Karpas-422 (cell line): ENCODE data around the gene HOXB7. TPM values are rescaled to one million over a fixed set of nuclear protein-coding genes. Genes with fewer than 3 reads are reported as not detected.

Source experiments
- DNase-seq: peaks from one replicate; pipeline ENCODE4 v3.0.0-alpha.2; 2015
- H2AFZ ChIP-seq: fragments of 200-600 bp; sonication (generic); 2 replicates; pipeline ENCODE4 v1.6.1; 2014; ENCODE audit warnings: antibody characterized with exemption, low read length, mixed read lengths
- H3K27ac ChIP-seq: fragments of 200-600 bp; sonication (generic); 2 replicates; pipeline ENCODE4 v1.5.1; 2014; ENCODE audit warnings: mild to moderate bottlenecking, low read length, moderate library complexity
- H3K27me3 ChIP-seq: fragments of 200-600 bp; sonication (generic); 2 replicates; pipeline ENCODE4 v1.6.1; 2014; ENCODE audit warnings: low read length, mixed read lengths
- H3K36me3 ChIP-seq: fragments of 200-600 bp; sonication (generic); 2 replicates; pipeline ENCODE4 v1.6.1; 2014; ENCODE audit warnings: low read length, mixed read lengths; ENCODE audit not compliant: insufficient read depth
- H3K4me1 ChIP-seq: fragments of 200-600 bp; sonication (generic); 2 replicates; pipeline ENCODE4 v1.6.1; 2014; ENCODE audit warnings: mild to moderate bottlenecking, low read length, mixed read lengths
- H3K4me2 ChIP-seq: fragments of 200-600 bp; sonication (generic); 2 replicates; pipeline ENCODE4 v1.6.1; 2014; ENCODE audit warnings: low read length, low read depth, mild to moderate bottlenecking; ENCODE audit not compliant: poor library complexity, severe bottlenecking
- H3K4me3 ChIP-seq: fragments of 200-600 bp; sonication (generic); 2 replicates; pipeline ENCODE4 v1.5.1; 2014; ENCODE audit warnings: mild to moderate bottlenecking, antibody characterized with exemption, low read length, mixed read lengths
- H3K79me2 ChIP-seq: fragments of 200-600 bp; sonication (generic); 2 replicates; pipeline ENCODE4 v1.6.1; 2014; ENCODE audit warnings: mild to moderate bottlenecking, low read length, mixed read lengths
- H3K9ac ChIP-seq: fragments of 200-600 bp; sonication (generic); 2 replicates; pipeline ENCODE4 v1.6.0; 2014; ENCODE audit warnings: low read length
- H3K9me2 ChIP-seq: fragments of 200-600 bp; sonication (generic), shearing (Covaris generic); replicated peaks from 2 replicates; pipeline ENCODE4 v1.6.0; 2014; ENCODE audit warnings: mild to moderate bottlenecking, low read length, moderate library complexity; ENCODE audit not compliant: insufficient read depth
- H3K9me3 ChIP-seq: fragments of 300-700, 200-600 bp; sonication (generic); 2 replicates; pipeline ENCODE4 v1.6.1; 2014; ENCODE audit warnings: low read length, mixed read lengths
- H4K20me1 ChIP-seq: fragments of 200-600 bp; sonication (generic); 2 replicates; pipeline ENCODE4 v1.6.1; 2014; ENCODE audit warnings: mild to moderate bottlenecking, antibody characterized with exemption, low read length, low read depth; ENCODE audit not compliant: insufficient read depth
- small RNA-seq: library from RNA; depleted of rRNA; stranded (forward); fragments of <200 nt; gene quantifications from one replicate; pipeline ENCODE3, GENCODE V24; 2014
- total RNA-seq: library from RNA; depleted of rRNA; stranded (reverse); fragments of >200 nt; shearing (Covaris generic); gene quantifications from 2 replicates; pipeline ENCODE4 v1.2.3, GENCODE V29; 2014; ENCODE audit warnings: low replicate concordance; rRNA removed

HOXB7 gene
- total RNA-seq, 1 experiment from 2014 or later = 9.7 TPM

GRCh38 chr17:48561884-48562810 is 48.7 kb downstream of the HOXB7 start:
- Histone ChIP-seq H2AFZ (no peak overlapping the region), H3K4me1 (no peaks in the 10 kb centered on the region), H3K9ac (no peak overlapping the region), H3K79me2 (no peaks in the 10 kb centered on the region), H3K9me3 (no peaks in the 10 kb centered on the region), H3K27ac (no peak overlapping the region), H3K9me2 (no peaks in the 10 kb centered on the region), H3K36me3 (no peaks in the 10 kb centered on the region), H3K4me2 (no peak overlapping the region), H4K20me1 (no peaks in the 10 kb centered on the region), H3K27me3 (no peaks in the 10 kb centered on the region), H3K4me3 (no peak overlapping the region)
- no peak for DNase-seq

- DNase-seq = no peak
- Histone ChIP-seq H3K9me3 (no peaks in the 10 kb centered on the region), H3K4me2 (no peak overlapping the region), H3K4me3 (no peak overlapping the region), H3K36me3 (no peaks in the 10 kb centered on the region), H3K4me1 (no peaks in the 10 kb centered on the region), H2AFZ (no peak overlapping the region), H3K27me3 (no peaks in the 10 kb centered on the region), H4K20me1 (no peaks in the 10 kb centered on the region), H3K79me2 (no peaks in the 10 kb centered on the region), H3K27ac (no peak overlapping the region), H3K9ac (no peak overlapping the region), H3K9me2 (no peaks in the 10 kb centered on the region)
Measured at GRCh38 chr17:48559840-48560817, 50.7 kb downstream of the HOXB7 start.

- Histone ChIP-seq H3K79me2 (no peaks in the 10 kb centered on the region), H3K27ac (no peak overlapping the region), H3K9me3 (no peaks in the 10 kb centered on the region), H3K4me2 (no peak overlapping the region), H3K4me3 (no peak overlapping the region), H4K20me1 (no peaks in the 10 kb centered on the region), H3K9ac (no peak overlapping the region), H3K36me3 (no peaks in the 10 kb centered on the region), H3K4me1 (no peaks in the 10 kb centered on the region), H2AFZ (no peak overlapping the region), H3K27me3 (no peaks in the 10 kb centered on the region), H3K9me2 (no peaks in the 10 kb centered on the region)
- no peak for DNase-seq
Measured at GRCh38 chr17:48559122-48559839, 51.5 kb downstream of the HOXB7 start.

GRCh38 chr17:48558831-48559121 is 52.0 kb downstream of the HOXB7 start:
- H3K27ac ChIP-seq = no peak overlapping the region
- H3K36me3 ChIP-seq = no peaks in the 10 kb centered on the region
- H3K79me2 ChIP-seq = no peaks in the 10 kb centered on the region
- no peak overlapping the region for H3K9ac ChIP-seq
- no peaks in the 10 kb centered on the region for H3K4me1 ChIP-seq
- no peak overlapping the region for H2AFZ ChIP-seq
- no peak overlapping the region for H3K4me2 ChIP-seq
- no peak overlapping the region for H3K4me3 ChIP-seq
- H3K9me3 ChIP-seq = no peaks in the 10 kb centered on the region
- DNase-seq = no peak
- no peaks in the 10 kb centered on the region for H3K9me2 ChIP-seq
- no peaks in the 10 kb centered on the region for H4K20me1 ChIP-seq
- H3K27me3 ChIP-seq = no peaks in the 10 kb centered on the region

GRCh38 chr17:48558057-48558830 is 52.6 kb downstream of the HOXB7 start:
- no peaks in the 10 kb centered on the region for H3K4me1 ChIP-seq
- no peaks in the 10 kb centered on the region for H3K79me2 ChIP-seq
- no peaks in the 10 kb centered on the region for H3K9me2 ChIP-seq
- H3K9me3 ChIP-seq = no peaks in the 10 kb centered on the region
- H2AFZ ChIP-seq = no peak overlapping the region
- H3K4me2 ChIP-seq = no peak overlapping the region
- H4K20me1 ChIP-seq = no peaks in the 10 kb centered on the region
- no peak overlapping the region for H3K27ac ChIP-seq
- no peak overlapping the region for H3K4me3 ChIP-seq
- no peaks in the 10 kb centered on the region for H3K36me3 ChIP-seq
- no peaks in the 10 kb centered on the region for H3K27me3 ChIP-seq
- no peak for DNase-seq
- no peak overlapping the region for H3K9ac ChIP-seq

Small RNA genes within 50 kb of the gene (small RNA-seq; reads per million reads assigned to genes)
- not detected for gene MIR196A1

Other genes with a start within 250 kb of the HOXB7 start
- 1.2 and 1.8 TPM in 2 replicates for gene SKAP1, start 180.8 kb downstream of the HOXB7 start, total RNA-seq
- not detected in 2 replicates for gene HOXB1, start 80.0 kb downstream of the HOXB7 start, total RNA-seq
- gene HOXB2, start 65.9 kb downstream of the HOXB7 start, total RNA-seq = not detected in 2 replicates
- 4.3 and 6.6 TPM in 2 replicates for gene HOXB4, start 32.7 kb downstream of the HOXB7 start, total RNA-seq
- 0.97 and 6.6 TPM in 2 replicates for gene HOXB3, start 20.8 kb downstream of the HOXB7 start, total RNA-seq
- gene HOXB5, start 17.2 kb downstream of the HOXB7 start, total RNA-seq = not detected in 2 replicates
- 0.48 and 0.65 TPM in 2 replicates for gene HOXB6, start 6.0 kb downstream of the HOXB7 start, total RNA-seq
- gene HOXB8, start 4.3 kb upstream of the HOXB7 start, total RNA-seq = 4.2 TPM in 1 of 2 replicates, not detected in the other
- gene HOXB9, start 15.3 kb upstream of the HOXB7 start, total RNA-seq = 0.82 and 3.1 TPM in 2 replicates
- not detected in 2 replicates for gene PRAC1, start 111.5 kb upstream of the HOXB7 start, total RNA-seq
- not detected in 2 replicates for gene PRAC2, start 112.2 kb upstream of the HOXB7 start, total RNA-seq
- gene HOXB13, start 117.7 kb upstream of the HOXB7 start, total RNA-seq = not detected in 2 replicates
- not detected in 2 replicates for gene TTLL6, start 206.2 kb upstream of the HOXB7 start, total RNA-seq
- 21.8 and 29.7 TPM in 2 replicates for gene CALCOCO2, start 220.0 kb upstream of the HOXB7 start, total RNA-seq